Measurements from ENCODE around the gene ZNF281.

GRCh38 chr1:200427744-200428143 is 17.9 kb upstream of the ZNF281 start:
- TF ChIP-seq, protein P1, sequence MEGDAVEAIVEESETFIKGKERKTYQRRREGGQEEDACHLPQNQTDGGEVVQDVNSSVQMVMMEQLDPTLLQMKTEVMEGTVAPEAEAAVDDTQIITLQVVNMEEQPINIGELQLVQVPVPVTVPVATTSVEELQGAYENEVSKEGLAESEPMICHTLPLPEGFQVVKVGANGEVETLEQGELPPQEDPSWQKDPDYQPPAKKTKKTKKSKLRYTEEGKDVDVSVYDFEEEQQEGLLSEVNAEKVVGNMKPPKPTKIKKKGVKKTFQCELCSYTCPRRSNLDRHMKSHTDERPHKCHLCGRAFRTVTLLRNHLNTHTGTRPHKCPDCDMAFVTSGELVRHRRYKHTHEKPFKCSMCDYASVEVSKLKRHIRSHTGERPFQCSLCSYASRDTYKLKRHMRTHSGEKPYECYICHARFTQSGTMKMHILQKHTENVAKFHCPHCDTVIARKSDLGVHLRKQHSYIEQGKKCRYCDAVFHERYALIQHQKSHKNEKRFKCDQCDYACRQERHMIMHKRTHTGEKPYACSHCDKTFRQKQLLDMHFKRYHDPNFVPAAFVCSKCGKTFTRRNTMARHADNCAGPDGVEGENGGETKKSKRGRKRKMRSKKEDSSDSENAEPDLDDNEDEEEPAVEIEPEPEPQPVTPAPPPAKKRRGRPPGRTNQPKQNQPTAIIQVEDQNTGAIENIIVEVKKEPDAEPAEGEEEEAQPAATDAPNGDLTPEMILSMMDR (IDR thresholded peaks at IDR 0.05; ENCODE audit: insufficient read depth, low read depth, low read length) = no peak
- no peak for TF ChIP-seq EZH2 (IDR thresholded peaks at IDR 0.05; ENCODE audit: insufficient read depth, low read length)
